ENCODE measurements around the gene DUS1L.
"Not testable (repeated sequence)": the region's sequence is repeated elsewhere in the genome, so short reads cannot be mapped to it uniquely, and the experiment has no call there.

Gene DUS1L

DNA sequence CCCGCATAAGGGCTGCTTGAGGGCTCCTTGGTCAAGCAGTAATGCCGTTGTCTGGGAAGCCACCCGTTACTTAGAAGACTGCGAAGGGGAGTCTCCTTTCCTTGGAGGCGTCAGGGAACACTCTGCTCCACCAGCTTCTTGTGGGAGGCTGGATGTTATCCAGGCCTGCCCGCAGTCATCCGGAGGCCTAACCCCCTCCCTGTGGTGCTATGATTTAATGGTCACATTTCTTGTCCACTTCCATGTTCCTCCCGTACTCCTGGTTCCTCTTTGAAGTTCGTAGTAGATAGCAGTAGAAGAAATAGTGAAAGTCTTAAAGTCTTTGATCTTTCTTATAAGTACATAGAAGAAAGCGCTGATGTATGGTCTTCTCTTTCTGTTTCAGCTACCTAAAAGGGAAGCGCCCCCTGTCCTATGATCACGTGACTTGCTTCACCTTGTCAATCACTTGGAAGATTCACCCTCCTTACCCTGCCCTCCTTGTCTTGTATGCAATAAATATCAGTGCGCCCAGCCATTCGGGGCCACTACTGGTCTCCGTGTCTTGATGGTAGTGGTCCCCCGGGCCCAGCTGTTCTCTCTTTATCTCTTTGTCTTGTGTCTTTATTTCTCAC is 26.7 kb downstream of the DUS1L start:
- not testable (repeated sequence) for DNase-seq

DNA sequence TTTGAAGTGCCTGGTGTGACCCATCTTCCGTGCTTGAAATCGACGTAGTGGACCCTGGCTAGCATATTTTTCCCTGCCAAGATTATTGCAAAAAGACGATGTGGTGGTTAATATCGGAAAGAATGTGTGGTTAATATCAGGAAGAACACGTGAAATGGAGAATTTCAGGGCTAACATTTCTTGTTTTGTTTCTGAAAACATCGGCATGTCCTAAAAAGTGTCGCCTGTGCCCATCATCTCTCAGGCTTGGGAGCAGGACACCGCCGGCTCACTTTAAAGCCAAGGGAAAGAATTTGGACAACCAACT is 27.8 kb downstream of the DUS1L start:
- no peak for DNase-seq

DNA sequence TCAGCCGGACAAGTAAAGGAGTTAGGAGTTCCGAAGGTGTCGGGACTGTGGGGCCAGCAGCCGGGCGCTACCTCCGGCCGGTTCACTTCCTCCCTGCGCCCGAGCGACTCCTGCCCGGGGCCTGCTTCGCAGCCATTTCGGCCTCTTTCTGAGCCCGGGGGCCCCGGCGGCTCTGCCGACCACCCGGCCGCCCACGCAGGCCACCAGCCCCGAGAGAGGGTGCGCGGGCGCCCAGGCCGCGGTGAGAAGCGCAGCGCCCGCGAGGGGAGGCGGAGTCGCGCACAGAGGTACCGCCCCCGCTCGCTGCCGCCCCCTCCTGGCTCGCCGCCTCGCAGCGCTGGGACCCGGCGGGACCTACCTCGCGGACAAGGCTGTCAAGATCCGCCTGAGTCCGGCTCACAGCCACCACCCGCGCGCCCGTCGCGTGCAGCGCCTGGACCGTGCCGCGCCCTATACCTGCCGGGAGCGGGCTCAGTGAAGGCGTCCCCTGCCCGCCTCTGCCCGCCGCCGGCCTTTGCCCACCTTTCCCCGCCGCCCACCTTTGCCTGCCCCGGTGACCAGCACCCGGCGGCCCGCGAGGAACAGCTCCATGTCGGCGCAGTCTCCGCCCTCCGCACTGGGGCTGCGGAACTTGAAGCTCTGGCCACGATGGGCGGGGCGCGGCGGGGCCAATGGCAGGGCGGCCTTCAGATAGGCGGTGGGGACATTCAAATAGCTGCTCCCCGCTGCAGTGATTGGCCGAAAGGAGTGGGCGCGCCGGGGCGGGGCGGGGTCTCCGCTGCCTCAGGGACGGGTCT is 28.3 kb downstream of the DUS1L start, which contains the start of gene DCXR:
Gene DCXR (minus strand): TSS at position 606 of the 797 bp plus-strand sequence. CDS start 15 bp downstream, at position 591.
- DNase-seq = peak; percentile 94

DNA sequence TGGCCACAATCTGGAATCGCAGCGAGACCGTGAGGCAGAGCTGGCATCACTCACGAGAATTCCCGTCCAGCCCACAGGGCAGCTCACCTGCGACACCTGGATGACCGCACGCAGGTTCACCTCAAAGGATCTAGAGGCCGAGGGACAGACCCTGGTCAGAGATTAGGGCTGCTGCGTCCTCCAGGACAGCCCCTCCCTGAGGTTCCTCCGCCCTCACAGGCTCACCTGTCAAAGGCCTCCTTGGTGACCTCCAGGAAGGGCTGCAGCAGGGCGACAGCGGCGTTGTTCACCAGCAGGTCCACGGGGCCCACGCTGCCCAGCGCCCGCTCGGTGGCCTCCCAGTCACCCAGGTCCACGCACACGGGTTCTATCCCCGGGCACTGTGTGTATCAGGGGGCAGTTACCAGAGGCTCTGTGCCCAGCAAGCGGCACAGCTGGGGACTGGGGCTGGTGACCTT is 28.9 kb downstream of the DUS1L start:
- DNase-seq = no peak

DNA sequence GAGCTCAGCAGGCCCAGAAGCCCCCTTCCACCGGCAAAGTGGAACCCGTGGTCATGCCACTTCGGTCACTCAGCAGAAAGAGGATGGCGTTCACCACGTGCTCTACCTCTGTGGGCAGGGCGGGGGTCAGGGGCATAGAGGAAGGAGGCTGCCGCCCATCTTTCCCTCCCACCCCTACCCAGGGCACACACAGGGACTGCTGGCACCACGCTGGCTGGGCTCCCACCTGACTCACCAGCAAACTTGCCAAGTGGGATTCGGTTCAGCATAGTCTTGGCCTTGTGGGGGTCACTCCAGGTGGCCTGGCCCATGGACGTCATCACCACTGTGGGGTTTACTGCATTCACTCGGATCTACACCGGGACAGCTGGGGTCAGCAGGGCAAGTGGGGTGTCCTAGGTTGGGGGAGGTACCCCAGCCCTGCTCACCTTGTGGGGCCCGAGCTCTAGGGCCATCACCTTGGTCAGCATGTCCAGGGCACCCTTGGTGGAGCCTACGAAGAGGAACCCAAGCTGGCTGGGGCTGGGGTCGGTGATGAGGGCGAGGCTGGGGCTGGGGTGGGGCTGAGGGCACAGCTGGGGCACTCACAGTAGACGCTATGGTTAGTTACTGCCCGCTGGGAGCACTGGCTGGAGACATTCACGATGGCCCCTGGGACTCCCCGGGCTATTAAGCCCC is 29.5 kb downstream of the DUS1L start:
- no peak for DNase-seq

DNA sequence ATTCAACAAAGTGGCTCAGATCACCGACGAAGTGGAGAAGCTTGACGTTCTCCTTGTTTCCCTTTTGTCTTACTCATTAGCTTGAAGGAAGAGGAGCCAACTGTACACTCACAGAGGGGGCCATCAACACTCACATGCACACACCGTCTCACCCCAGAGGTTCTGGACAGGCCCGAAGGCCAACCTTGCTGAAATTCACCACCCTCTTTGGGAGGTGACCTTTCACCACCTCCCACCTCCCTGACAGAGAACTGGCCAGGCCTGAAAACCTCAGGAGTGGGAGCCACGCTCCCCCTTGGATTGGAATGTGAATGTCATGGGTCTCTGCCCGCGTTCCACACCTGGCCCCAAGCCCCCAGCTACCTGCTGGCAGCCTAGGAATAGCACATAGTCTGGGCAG is 30.1 kb downstream of the DUS1L start:
- no peak for DNase-seq

DNA sequence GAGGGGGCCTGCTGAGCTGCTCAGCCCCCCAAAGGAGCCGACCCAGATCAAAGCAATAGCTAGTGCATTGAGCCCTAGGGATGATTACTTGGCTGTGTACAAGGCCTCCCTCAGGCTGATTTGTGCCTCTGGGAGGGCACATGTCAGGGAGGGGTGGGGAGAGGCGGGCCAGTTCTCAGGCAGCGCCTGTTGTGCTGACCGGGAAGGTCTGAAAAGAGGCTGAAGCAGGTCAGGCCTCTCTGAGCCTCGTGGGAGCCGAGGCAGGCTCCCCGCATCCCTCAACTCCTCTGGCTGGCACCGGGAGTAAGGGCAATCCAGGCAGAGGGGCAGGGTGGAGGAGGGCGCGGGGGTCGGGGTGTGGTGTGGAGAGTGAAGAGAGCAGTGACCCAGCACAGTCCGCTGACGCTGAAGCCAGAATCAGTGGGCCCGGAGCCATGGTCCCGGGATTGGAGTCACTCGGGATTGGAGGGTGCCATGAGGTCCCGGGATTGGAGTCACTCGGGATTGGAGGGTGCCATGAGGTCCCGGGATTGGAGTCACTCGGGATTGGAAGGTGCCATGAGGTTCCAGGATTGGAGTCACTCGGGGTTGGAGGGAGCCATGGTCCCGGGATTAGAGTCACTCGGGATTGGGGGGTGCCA is 31.1 kb downstream of the DUS1L start:
- no peak for DNase-seq

DNA sequence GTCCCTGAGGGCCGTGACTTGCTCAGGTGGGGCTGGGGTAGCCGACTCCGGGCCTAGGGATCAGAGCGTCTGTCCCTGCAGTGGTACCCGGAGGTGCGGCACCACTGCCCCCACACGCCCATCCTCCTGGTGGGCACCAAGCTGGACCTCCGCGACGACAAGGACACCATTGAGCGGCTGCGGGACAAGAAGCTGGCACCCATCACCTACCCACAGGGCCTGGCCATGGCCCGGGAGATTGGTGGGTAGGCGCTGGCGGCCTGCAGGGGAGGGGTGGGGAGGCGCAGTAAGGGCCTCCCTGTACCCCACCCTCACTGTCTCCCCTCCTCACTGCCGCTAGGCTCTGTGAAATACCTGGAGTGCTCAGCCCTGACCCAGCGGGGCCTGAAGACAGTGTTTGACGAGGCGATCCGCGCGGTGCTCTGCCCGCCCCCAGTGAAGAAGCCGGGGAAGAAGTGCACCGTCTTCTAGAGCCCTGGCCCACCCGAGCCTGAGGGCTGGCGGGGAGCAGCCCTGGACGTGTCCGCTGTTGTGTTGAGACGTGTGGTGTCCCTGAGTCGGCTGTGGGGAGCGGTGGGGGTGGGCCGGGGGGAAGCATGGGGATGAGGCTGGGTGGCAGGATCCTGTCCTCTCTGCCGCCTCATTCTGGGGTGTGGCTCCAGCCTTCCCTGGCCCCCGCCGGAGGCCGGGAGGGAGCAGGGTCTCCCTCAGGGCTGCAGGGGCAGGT is 32.1 kb downstream of the DUS1L start:
- no peak for DNase-seq

DNA sequence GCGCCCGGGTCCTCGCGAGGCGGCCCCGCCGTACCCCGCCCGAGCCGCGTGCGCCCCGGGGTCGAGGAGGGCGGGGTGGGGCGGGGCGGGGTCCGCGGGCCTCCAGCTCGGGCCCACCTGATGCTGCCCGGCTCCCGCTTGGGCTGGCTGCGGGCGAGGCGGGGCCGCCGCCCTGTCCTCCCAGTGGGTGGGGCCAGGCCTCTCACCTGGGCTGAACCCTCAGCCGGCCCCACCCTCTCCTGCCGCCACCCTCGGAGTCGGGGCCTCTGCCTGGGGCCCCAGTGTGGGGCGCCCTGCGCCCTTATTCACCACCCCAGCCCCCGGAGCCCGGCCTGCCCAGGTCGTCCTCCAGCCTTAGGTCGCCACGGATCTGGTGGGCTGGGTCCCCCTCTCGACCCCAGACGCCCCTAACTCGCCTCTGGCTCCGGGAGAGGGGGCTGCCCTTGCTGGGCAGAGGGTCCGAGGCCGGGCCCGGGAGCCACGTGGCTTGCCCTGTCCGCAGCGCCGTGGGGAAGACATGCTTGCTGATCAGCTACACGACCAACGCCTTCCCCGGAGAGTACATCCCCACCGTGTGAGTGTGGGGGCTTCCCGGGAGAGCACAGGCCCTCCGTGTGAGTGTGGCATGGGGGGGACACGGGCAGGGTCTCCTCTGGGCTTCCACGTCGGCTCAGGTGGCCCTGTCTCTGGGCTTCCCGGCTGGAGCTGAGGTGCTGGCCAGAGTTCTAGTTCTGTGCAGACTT is 33.5 kb downstream of the DUS1L start:
- peak; percentile 39 for DNase-seq

DNA sequence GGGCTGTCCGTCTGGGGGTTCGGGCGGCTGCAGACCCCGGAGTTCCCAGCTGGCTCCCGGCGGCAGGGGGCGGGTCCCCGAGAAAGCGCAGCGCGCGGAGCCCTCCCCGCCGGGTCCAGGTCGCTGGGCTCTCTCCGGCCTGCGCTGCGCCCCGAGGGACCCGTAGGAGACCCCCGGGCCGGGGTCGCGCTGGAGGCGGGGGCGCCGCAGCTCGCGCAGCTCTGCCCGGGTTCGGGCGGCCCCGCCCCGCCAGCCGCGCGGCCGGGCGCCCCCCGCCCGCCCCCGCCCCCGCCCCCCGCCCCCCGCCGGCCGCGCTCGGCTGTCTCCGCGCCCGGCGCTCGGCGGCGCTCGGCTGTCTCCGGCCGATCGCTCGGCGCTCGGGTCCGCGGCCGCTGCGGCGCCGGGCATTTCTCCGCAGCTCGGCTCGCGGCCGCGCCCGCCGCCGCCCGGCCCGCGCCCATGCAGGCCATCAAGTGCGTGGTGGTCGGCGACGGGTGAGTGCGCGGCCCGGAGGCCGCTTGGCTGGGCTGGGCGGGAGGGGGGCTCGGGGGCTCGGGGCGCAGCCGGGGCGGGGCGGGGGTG is 34.2 kb downstream of the DUS1L start, which contains the start of gene RAC3:
Gene RAC3 (plus strand): TSS at position 376 of the 582 bp plus-strand sequence. CDS start 84 bp downstream, at position 460.
- no peak for DNase-seq

DNA sequence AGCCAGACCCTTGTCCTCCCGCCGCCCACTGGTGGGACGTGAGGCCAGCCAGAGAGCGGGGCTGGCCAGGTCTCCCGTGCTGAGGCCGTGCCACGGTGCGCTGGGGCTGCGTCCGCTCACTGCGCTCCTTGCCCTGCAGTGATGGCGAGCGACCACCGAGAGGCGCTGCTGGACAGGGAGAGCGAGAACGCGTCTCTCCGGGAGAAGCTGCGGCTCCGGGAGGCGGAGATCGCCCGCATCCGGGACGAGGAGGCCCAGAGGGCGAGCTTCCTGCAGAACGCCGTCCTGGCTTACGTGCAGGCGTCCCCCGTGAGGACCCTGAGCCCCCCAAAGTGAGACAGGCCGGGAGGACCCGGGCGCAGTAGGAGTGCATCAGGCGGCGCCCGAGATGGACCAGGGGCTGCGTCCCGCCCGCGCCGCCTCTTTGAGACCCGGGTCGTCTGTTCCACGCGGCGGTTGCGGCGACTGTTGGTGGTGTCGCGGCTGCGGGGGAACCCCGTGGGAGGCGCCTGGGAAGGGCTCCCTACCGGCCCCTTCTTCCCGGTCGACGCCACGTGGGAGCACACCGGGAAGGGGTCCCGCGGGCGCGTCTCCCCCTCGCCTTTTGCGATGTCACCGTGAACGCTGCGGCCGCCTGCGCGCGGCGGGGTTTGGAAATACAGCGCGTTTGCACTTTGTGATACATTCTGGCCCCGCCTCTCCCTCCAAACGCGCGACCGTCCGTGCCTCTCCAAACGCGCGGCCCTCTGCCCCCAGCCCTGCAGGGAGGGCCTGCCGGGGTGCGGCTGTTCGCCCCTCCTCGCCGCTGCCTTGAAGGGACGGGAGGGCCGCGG is 34.9 kb downstream of the DUS1L start:
- peak; percentile 80 for DNase-seq

DNA sequence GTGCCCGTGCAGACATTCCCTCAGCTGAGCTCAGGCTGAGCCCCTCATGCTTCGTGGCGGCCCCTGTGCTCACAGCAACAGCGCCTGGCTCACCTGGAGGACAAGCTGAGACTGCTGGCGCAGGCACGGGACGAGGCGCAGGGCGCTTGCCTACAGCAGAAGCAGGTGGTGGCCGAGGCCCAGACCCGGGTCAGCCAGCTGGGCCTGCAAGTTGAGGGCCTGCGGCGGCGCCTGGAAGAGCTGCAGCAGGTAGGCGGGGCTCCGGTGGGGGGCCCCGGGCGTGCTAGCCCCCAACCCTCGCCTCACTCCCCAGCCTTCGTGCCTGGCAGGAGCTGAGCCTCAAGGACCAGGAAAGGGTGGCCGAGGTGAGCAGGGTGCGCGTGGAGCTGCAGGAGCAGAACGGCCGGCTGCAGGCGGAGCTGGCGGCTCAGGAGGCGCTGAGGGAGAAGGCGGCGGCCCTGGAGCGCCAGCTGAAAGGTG is 35.6 kb downstream of the DUS1L start:
- no peak for DNase-seq

DNA sequence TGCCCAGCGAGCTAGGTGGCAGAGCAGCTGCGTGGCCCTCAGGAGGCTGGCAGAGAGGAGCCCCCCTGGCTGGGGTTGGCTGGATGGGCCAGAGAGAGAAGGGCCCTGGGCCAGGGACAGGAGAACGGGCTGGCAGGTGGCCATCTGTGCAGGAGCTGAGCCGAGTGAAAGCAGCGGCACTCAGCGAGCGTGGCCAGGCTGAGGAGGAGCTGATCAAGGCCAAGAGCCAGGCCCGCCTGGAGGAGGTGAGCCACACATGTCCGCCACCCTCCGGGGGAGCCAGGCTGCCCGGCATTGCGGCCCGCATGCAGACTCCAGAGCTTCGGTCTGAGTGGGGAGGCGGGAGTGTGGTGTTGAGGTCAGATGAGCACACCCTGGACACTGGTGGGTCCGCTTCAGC is 36.2 kb downstream of the DUS1L start:
- no peak for DNase-seq

DNA sequence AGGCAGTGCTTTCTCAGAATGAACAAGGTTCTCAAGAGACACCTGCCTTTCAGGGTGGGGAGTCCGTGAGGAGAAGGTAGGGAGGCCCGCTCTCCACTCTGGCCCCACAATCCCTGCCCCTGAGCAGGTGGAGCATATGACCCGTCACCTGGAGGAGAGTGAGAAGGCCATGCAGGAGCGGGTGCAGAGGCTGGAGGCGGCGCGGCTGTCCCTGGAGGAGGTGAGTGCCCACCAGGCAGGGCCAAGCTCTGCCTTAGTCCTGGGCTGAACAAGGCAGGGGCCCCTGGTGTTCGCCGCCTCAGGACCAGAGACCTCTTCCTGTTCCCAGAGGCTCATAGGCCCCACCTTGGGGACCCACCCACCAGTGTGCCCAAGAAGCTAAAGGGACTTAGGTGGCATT is 36.6 kb downstream of the DUS1L start:
- DNase-seq = no peak

DNA sequence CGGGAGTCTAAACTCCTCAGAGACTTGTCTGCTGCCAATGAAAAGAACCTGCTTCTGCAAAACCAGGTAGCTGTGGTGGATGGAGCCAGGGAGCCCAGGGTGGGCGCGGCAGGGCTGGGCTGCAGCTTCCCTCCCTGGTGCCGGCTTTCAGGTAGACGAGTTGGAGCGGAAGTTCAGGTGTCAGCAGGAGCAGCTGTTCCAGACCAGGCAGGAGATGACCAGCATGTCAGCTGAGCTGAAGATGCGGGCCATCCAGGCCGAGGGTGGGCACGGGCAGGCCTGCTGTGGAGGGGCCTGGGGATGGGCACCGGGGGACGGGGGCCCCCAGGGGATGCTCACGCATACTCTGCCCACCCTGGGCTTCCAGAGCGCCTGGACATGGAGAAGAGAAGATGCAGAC is 37.4 kb downstream of the DUS1L start:
- no peak for DNase-seq

DNA sequence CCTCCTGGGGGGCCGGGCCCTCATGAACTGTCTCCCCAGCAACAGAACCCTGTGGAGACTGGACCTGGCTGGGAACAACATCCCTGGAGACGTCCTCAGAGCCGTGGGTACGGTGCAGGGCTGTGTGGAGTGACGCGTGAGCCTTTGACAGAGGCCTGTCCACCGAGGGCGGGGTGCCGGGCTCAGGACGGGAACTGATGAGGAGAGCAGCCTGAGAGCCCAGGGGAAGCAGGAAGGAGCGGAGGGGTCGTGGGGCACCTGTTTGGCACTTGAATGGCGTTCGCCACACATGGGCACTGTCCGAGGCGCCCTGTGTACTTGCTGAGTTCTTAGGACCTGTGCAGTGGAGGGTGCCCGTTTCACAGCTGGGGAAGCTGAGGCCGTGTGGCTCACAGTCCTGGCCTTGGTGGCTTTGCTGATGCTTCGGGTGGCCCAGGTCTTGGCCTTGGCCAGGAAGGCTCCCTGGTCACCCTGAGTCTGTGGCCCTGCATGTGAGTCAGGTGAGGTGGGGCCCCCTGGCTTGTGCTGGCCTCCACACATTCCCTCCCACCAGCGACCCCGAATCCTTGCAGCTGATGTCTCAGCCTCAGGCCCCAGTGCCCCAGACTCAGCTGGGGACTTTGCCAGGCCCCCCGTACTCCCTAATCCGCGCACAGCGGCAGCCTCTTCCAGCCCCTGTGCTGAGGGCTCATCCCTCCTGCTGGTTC is 40.0 kb downstream of the DUS1L start:
- no peak for DNase-seq

DNA sequence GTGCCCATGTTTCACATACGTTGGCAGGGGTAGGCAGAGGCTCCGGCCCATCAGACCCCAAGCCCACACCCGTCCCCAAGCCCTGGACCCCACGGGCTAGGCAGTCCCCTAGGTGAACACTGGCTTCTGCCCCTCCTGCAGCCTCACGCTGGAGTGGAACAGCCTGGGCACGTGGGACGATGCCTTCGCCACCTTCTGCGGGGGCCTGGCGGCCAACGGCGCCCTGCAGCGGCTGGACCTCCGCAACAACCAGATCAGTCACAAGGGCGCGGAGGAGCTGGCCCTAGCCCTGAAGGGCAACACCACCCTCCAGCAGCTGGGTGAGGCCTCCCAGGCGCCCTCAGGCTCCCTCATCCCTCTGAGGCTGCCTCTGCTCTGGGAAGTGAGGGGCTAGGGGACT is 40.7 kb downstream of the DUS1L start:
- no peak for DNase-seq

DNA sequence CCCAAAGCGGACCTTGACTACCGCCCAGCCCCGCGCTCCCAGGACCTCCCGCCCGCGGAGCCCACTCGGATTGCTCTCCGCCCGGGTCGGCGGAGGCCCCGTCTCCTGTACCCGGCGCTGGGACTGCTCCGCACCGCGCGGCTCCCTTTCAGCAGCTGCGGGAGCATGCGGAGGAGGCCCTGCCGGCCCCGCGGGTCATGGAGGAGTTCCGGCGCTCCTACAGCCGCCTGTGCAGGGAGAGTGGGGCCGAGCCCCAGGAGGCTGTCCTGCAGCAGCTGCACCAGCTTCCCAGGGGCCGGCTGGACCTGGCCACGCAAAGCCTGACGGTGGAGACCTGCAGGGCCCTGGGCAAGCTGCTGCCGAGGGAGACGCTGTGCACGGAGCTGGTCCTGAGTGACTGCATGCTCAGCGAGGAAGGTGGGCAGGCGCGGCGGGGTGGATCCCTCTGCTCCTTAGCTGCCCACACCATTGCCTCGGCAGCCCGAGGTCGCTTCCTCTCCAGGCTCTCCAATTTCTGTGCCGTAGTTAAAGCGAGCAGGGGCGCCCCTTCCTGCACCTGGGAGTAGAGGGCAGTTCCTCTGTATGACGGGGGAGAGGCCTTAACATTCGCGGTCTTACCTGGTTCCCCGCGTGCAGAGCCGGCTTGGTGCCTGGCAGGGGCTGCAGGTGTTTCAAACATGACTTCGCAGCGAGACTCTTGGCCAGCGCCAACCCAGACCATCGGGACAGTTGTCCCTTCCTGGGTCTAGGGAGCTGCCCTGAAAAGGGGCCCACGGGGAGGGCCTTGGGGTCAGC is 42.0 kb downstream of the DUS1L start:
- peak; percentile 24 for DNase-seq

DNA sequence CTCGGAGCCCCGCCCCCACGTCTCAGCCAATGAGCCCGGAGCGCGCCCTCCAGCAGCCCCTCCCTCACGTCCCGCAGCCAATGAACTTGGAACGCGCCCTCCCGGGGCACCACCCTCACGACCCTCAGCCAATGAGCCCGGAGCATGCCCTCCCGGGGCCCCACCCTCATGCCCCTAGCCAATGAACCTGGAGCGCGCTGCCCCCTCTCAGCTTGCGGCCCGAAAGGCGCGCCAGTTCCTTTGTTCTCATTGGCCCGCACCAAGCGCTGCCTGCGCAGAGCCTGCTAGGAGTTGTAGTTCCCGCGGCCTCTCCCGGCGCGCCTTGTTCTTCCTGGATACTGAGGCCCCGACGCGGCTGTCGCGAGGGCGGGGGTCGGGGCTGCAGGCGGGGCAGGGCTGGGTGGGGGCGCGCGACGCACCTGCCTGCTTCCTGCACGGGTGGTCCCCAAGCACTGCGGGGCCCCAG is 42.6 kb downstream of the DUS1L start, which contains the start of gene LRRC45:
Gene LRRC45 (plus strand): TSS at position 325 of the 466 bp plus-strand sequence. CDS start 339 bp downstream, outside the sequence.
- peak; percentile 100 for DNase-seq
